PFSK-1 (cell line): ENCODE measurements around the gene CCS.

Source experiments
- POLR2AphosphoS5 ChIP-seq: IDR thresholded peaks from 2 replicates; pipeline ENCODE4 v1.6.1; 2012; ENCODE audit warnings: low read depth, mild to moderate bottlenecking, control low read depth, low read length, moderate library complexity
- SIN3A ChIP-seq: IDR thresholded peaks from 2 replicates; pipeline ENCODE4 v1.6.1; 2012; ENCODE audit warnings: mild to moderate bottlenecking, low read length, moderate library complexity, borderline replicate concordance; ENCODE audit not compliant: insufficient read depth
- TAF1 ChIP-seq: IDR thresholded peaks from 2 replicates; pipeline ENCODE4 v1.6.1; 2012; ENCODE audit warnings: low read length, control low read depth, borderline replicate concordance; ENCODE audit not compliant: insufficient read depth
- TF ChIP-seq, protein P1 (sequence below), 2 experiments: IDR thresholded peaks; 2 replicates each; pipeline versions ENCODE4 v1.6.1 to v1.8.0; 2011 to 2012; ENCODE audit warnings: low read depth in 2 of 2, low read length in 2 of 2, control low read depth in 1 of 2, inconsistent platforms in 1 of 2, mild to moderate bottlenecking in 1 of 2, moderate library complexity in 1 of 2; ENCODE audit not compliant: insufficient read depth in 1 of 2

DNA sequence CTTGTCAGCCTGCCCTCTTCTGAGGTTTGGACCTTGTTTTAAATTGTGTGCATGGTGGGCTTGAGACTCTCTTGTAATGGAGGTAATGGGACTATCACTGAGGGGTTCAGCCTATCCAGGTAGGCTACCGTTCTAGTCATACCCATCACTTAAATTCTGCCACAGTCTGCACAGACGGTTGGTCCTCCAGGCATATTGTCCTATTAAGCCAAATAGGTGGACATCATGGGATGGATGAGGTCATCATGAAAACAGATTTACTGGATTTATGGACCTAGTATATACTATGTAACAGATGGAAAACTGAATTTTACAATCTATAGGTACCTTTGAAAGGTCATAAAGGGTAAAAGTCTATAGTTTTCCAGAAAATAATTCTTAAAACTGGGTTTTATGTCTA is 36.4 kb downstream of the CCS start:
- no peak for TF ChIP-seq POLR2AphosphoS5
- no peak for TF ChIP-seq SIN3A
- TF ChIP-seq, protein P1, sequence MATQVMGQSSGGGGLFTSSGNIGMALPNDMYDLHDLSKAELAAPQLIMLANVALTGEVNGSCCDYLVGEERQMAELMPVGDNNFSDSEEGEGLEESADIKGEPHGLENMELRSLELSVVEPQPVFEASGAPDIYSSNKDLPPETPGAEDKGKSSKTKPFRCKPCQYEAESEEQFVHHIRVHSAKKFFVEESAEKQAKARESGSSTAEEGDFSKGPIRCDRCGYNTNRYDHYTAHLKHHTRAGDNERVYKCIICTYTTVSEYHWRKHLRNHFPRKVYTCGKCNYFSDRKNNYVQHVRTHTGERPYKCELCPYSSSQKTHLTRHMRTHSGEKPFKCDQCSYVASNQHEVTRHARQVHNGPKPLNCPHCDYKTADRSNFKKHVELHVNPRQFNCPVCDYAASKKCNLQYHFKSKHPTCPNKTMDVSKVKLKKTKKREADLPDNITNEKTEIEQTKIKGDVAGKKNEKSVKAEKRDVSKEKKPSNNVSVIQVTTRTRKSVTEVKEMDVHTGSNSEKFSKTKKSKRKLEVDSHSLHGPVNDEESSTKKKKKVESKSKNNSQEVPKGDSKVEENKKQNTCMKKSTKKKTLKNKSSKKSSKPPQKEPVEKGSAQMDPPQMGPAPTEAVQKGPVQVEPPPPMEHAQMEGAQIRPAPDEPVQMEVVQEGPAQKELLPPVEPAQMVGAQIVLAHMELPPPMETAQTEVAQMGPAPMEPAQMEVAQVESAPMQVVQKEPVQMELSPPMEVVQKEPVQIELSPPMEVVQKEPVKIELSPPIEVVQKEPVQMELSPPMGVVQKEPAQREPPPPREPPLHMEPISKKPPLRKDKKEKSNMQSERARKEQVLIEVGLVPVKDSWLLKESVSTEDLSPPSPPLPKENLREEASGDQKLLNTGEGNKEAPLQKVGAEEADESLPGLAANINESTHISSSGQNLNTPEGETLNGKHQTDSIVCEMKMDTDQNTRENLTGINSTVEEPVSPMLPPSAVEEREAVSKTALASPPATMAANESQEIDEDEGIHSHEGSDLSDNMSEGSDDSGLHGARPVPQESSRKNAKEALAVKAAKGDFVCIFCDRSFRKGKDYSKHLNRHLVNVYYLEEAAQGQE (IDR thresholded peaks at IDR 0.05; ENCODE audit: insufficient read depth in 1 of 2, low read depth in 2 of 2, low read length in 2 of 2) = no peak
- TF ChIP-seq TAF1 = no peak
